Globus pallidus (tissue), 1 donor: Measurements from ENCODE around the gene SLCO3A1.

Experiments used
- DNase-seq: peaks from one replicate; pipeline ENCODE4 v3.0.0-alpha.2; 2015; ENCODE audit warnings: low spot score

The SLCO3A1 gene

DNA sequence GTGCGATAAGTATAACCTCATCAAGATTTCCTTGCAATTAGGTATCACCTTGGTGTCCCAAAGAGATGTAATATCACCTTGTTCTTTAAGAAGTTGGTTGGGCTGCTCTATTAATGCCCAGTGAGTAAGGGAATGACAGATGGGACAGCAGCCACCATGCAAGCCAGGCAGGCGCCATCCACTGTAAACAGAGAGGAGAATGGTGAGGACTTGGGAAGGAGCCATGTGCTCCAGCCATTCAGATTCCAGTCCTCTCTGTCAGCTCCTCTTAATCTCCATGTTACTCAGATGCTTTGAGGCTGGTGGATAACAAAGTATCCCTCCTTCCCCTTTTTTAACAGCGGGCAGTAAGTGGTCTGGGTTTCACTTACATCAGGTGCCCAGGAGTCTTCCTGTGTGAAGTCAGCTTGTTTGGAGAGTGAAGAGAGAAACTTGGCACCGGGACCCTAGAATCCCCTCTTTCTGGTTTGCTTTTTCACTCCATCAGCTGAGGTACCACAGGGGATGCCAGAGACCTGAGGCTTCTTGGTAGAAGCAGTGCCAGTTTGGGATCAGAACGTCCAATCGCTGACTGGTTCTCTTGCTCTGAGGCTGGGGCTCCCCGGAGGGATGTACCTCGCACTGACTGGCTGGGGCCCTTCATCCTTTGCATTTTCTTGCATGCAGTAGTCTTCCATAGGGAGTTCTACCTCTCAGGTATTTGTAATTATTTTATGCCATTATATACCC is 29.5 kb downstream of the SLCO3A1 start:
- peak; percentile 81 for DNase-seq

DNA sequence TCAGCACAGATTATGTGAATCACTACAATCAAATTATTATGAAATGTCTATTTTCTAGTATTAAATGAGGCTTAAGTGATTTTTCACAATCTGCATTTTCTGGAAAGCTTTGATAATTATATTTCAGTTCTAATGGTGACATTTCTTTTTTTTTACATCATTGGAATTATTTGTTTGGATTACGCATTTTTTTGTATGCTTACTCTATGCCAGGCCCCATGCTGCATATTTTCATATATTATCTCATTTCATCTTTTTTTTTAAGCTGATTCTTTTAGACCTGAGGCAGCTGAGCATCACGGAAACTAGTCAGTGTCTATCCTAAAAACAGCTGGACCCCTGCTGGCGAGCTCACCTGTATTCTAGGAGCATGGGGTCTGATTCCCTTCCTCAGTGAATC is 31.1 kb downstream of the SLCO3A1 start:
- no peak for DNase-seq

DNA sequence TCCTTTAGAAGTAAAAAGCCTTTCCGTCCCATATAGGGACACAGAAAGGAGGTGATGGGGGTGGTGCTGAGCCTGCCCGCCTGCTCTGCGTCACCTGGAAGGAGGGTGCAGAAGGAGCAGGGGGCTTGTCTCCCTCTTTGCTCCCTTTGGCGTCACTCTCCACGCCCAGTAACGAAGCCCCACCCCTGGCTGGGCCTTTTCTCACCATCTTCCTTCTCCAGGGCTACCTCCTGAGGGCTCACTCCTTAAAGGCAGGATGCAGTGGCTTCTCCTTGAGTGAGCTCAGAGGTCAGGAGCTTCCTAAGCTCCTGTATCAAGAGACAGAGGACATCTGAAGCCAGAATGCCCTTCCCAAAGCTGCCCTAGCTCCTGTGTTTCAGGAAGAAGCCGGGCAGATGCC is 31.5 kb downstream of the SLCO3A1 start:
- no peak for DNase-seq

DNA sequence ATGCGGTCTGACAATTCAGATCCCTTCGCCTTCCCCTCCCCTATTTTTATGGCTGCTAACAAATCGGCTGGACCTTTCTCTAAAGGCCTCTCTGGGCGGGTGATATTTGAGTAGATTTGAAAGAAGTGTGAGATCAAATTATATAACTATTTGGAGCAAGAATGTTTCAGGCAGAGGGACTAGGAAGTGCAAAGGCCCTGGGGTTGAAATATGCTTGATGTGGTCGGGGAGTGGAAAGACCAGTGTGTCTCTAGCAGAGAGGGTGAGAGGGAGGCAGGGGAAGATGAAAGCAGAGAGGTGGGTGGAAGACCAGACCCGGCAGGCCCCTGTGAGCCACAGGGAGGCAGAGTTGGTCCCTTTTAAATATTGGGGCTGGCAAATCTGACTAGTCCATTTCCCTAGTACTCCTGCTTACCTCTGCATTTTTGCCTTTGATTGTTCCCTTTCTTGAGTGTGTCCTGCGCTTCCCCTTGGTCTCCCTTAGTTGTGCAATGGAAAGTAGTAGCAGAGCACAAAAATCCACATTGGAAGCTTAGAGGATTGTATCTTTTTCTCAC is 32.3 kb downstream of the SLCO3A1 start:
- no peak for DNase-seq

DNA sequence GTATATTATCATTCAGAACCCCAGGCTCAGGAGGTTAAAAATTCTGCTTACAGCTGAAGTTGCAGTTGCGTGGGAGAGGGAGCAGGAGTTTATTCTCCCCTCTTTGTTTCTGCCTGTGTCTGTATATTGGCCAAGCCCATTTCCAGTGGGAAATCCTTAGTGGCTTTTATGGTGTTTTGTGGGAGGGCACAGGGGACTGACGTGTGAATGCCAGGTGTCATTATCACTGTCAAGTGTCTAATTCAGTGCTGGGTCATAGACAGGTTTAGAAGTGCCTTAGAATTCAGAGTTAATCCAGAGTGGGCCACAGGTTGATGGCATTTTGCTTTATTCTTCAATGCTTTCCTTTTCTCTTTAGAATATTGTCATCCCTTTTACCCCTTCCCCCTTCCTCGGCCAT is 33.4 kb downstream of the SLCO3A1 start:
- DNase-seq: peak; percentile 68

DNA sequence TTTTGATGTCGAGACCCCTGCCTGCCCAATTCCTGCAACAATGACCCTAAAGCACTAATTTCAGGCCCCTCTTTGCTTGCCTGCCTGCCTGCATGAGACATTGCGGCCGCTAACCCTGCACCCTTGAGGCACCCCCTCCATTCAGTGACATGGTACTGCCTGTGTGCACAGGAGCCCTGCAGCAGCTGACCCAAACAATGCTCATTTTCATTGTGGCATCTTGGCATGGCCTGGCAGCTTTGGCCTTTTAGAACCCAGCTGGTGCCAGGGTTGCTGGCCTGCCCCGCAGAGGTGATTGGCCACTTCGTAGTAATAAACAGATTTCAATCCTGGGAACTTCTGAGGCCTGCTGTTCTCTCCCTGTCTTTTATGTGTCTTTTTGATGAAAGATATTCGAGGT is 33.8 kb downstream of the SLCO3A1 start:
- DNase-seq: peak; percentile 97

DNA sequence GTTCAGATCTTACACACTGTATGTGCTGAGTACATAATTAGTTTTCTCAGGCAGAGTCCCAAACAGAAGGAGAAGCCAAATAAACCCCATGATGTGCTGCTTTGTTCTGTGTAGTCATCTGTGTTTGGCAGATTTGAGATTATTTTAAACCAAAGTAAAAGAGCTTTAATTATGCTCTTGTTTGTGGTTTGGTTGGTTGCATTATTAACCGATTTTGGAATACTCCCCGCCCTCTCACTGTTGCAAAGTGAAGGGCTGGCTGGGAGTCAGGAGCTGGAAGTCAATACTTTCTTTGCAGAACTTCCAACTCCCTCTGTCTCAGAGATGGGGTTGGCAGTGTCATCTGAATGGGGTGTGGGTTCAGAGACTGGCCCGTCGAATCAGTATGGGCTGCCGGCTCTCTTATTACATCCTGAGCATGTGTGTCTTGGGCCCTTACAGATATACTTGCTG is 34.4 kb downstream of the SLCO3A1 start:
- peak; percentile 86 for DNase-seq

DNA sequence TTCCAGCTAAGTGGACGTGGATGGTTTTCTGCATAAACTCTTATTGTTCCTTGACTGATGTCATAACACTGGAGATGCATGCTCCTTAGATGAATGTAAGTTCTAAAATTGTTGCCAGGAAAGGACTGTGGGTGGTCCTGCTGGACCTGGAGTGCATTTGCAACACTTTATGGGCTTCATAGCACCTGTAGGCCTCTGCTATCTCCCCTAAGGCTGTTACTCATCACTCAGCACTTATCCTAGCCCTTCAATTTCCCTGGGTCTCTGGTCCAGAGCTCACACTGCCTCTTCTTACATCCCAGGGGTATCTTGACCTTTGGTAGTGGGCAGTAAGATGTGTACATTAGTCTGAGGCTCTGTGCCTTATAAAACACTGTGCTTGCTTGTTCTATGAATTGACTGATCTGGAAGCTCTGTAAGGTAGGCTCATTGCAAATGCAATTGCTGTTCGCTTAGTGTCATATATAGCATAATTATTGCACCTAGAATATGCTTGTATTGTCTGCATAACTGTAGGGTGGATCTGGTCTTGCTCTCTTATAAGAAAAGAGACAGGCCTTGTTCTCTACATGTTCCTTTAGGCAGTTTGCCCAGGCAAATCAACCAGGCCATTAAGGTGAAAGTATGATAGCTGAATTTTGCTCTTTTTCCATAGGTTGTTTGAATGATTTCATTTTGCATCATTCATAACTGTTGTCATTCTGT is 35.8 kb downstream of the SLCO3A1 start:
- no peak for DNase-seq

DNA sequence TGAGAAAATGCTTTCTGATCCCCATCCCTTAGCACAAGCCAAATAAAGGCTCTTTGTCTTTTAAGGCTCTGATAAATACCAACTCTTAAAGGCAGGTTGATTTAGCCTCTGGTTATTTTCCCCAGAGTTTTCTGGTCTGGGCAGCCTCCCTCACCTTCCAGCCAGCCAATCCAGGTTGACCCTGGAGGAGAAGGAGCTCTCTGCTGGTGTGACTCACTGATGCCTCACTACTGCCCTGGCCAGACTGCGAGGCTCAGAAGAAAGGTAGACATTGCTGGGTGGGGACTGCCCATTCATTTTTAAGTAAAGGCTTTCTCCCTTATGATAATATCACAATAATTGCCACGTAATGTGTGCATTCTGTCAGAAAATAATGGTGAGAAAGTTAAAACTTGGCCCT is 37.1 kb downstream of the SLCO3A1 start:
- no peak for DNase-seq

DNA sequence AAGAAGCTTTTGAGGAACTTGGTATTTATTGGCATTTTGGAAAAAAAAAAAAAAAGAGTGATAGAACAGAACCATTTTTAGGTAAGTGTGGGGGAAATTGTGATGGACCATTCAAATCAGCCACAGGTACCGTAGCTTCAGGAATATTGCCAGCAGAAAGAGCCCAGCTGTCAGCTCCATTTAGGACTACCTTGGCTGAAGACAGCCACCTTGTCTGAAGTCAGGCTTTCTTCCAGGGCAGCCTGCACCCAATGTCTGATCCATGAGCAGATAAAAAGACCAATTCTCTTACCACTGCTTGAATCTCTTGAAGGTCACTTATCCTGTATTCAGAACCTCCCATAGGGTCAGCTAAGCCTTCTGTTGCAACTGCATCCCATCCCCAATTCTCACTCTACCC is 37.6 kb downstream of the SLCO3A1 start:
- DNase-seq: no peak

DNA sequence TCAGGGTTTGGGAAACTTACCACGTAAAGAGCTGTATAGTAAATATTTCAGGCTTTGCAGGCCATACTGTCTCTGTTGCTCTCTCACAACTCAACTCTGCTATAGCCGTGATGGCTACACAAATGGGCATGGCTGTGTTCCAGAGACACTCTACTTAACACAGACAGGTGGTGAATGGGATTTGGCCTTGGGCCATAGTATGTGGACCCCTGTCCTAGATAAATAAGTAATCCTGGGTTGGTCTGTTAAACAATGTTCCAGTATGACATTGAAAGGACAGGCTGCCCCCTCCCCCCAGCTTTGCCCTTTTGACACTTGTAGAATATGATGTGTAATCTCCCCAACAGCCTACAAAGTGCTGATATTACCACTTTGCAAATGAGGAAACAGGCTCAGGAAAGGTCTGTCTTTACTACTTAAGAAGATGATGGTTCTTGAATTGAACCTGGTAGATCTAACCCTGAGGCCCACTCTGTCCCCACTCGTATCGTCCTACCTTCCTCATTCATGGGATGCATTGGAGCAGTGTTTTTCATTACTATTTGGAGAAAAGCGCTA is 38.4 kb downstream of the SLCO3A1 start:
- DNase-seq: no peak

DNA sequence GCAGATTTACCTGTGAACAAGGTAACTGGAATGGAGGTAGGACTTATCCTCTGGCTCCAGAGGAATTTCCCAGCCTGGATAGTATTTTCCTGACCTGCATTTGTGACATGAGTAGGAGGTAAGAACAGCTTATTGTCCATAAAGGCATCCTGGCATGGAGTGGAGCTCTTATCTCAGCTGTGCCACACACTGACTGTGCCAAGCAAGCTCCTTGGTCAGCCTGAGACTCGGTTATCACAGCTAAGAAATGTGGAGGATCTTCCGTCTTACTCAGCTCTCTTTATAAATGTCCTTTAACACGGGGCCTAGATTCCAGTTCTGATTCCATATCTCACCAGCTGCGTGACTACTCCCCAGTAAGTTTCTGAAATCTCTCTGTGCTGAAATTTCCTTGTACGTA is 38.9 kb downstream of the SLCO3A1 start:
- DNase-seq: no peak

DNA sequence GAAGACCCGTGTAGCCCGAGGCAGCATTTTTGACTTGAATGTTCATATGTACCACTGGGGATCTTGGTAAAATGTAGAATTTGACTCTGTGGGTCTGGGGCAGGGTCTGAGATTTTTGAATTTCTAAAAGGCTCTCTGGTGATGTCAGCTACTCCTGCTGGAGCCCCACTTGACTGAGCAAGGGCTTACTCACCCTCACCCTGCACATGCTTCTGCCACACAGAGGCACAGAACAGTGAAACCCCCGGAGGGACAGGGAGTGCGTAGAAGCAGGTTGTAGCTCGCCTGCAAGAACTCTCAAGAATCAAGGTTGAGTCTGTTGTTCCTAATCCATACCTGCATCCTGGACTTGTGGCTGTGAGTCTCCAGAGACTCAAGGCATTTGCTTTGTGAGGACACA is 41.1 kb downstream of the SLCO3A1 start:
- no peak for DNase-seq

DNA sequence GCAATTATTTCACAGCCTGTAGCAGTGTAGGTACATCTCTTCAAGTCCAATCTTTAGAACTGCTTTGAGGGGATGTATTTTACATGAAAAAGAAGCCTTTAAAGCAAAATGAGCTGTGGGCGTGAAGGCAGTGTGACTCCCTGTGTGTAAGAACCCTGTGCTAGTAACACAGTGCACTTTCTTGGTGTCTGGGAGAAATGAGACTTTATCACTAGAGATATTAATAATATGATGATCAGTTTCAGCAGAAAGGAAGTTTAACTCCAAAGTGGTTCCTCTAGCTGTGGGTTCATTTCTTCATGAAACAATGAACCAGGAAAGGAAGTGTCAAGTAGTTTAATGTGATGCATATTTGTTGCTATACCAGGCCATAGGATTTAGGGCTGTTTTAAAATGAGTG is 41.5 kb downstream of the SLCO3A1 start:
- DNase-seq: no peak

DNA sequence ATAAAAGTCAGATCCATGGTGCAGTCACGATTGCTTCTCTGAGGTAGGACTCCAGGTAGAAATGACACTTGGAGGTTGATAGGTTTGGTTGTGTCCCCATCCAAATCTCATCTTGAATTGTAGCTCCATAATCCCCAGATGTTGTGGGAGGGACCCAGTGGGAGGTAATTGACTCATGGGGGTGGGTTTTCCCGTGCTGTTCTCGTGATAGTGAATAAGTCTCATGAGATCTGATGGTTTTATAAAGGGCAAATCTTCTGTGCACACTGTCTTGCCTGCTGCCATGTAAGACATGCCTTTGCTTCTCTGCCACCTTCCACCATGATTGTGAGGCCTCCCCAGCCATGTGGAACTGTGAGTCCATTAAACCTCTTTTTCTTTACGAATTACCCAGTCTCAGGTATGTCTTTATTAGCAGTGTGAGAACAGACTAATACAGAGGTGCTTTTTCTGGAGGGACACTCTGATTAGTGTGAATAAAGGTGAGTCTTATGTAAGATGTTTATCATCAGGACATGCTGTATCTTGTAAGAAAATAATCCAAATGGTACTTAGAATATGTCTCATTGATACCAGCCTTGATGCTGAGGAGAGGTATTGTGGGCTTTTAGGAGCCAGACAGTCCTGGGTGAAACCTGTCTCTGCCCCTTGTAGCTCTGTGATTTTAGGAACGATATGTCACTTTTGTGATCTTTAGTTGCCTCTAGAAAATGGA is 43.0 kb downstream of the SLCO3A1 start:
- DNase-seq: no peak

DNA sequence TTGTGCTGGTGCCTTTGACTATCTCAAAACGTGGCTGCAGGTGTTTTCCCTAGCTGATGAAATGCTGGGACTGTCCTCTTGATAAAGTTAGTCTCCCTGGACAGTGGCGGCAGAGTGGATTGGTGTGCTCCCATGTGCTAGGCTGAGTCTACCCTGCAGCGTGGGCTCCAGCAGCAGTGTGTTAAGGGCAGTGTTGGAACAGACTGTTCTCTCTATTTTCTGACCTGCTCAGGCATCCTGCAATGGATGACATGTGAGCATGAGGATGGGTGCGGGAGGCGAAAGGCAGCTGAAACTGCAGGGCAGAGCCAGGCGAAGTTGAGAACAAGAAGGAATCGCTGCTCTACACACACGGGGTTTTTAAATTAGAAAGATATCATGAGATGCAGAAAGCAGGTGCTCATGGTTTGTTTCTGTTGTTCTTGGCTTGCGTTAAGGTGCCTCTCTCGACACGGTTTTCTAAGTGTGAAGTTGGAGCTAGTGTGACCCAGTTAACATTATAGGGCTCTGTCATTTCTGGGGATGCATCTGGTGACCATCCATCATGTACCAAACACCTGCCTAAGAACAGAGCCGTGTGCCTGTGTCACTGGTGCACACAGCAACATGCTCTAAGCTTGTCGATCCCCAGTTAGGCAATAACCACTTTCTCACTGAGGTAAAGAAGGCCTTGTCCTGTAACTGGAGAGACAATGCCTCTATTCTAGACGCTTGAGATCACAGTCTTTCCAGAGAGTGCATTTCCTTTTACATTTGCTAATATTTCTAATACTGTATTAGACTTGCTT is 44.3 kb downstream of the SLCO3A1 start:
- DNase-seq: peak; percentile 55

DNA sequence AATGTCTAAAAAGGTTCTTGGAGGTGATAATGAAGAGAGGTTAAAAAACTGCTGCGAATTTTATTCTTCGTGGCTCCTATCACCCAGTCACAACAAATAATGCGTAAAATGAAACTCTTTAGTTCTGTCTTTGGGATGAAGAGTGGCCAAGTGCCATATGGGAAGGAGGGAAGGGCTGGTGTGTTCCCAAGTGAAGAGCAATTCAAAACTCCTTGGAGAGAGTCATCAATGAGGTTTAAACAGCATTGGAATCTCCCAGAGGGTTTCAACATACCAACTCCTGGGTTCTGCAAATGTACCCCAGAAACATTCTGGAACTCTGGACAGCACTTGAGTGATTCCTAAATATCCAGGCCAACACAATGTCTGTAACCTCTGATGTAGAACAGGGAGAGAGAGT is 45.3 kb downstream of the SLCO3A1 start:
- no peak for DNase-seq

DNA sequence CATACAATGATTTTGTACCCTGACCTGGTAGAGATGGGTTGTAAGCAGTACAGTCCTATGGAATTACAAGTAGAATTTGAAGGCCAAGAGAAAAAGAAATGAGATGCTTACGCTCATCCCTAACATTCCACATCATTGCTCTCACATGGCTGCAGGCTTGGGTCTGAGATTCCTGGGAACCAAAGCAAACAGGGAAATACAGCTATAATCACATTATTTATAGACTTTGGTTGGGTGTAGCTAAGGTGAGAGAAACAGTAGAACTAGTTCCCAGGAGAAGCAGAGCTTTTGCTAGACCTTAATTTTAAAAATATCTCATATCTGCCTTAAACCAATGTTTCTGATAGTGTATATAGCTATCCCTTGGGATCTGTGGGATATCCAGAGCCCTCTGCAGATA is 51.4 kb downstream of the SLCO3A1 start:
- DNase-seq: no peak

DNA sequence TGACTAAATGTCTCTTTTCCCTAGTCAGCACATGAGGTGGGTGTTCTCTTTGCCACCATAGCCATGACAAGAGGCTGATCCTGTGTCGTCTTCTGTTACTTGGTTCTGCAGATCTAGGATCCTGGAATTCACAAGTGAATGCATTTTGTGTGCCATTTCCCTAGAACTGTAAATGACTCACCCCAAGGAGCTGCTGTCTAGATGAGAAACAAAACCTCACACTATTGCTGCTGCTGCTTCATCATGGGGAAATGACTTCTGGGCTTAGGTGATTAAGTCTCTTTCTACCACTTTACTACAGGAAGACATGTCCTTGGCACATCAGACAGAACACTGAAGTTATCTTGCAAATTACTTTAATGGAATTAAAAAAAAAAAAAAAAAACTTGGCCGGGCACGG is 54.9 kb downstream of the SLCO3A1 start:
- no peak for DNase-seq

DNA sequence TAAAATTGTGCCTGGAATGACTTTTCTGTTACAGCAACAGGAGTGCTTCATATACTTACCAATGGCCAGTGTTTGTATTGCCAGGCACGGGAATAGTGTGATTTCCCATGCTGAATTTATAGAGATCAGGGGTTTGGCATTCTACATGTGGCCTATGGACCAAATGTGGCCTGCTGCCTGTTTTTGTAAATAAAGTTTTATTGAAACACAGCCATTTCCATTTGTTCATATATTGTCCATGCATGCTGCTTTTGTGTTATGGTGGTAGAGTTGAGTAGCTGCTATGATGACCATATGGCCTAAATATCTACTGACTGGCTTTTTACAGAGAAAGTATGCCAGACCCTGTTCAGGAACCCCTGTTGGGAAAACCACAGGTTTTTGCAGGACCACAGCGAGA is 55.6 kb downstream of the SLCO3A1 start:
- DNase-seq: no peak

DNA sequence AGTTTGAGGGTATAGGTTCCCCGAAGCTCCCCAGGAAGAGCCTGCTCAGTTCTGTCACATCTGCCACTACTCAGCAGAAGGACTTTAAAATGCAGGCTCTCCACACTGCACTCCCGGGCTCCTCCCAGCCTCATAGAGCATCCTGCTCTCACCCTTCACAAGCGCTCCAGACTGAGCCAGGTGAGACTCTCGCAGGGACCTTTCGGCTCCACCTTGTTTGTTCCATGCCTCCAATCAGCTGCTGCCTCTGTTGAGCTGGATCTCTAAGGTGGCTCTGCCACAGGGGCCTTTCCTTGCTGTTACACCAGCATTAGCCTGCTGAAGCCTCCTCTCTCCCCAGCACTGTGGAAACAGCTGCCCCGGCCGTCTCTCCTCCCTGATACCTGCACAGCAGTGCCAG is 56.1 kb downstream of the SLCO3A1 start:
- DNase-seq: no peak

DNA sequence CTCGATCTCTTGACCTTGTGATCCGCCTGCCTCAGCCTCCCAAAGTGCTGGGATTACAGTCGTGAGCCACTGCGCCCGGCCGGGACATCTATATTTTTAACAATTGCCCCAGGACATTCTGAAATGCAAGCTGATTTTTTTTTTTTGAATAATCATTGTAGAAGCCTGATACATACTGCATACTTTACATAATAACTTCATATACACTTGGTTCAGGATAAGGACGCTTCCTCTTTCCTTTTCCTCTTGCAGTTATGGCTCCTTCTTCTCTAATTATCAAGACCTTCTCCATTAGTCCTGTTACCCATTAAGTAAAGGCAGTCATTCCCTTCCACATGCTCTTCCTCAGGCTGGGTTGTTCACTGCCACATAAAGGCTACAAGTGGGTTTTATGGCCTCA is 58.3 kb downstream of the SLCO3A1 start:
- no peak for DNase-seq
